GM12891 (cell line): ENCODE measurements around the gene SEBOX.

ENCODE experiments used
- PAX5 ChIP-seq: IDR thresholded peaks from 2 replicates; pipeline ENCODE4 v1.6.1; 2011; ENCODE audit warnings: low read length, moderate library complexity, mild to moderate bottlenecking; ENCODE audit not compliant: insufficient read depth, severe bottlenecking
- POLR2A ChIP-seq: IDR thresholded peaks from 2 replicates; pipeline ENCODE4 v1.6.1; 2011; ENCODE audit warnings: low read depth, low read length, control low read depth
- POLR2AphosphoS5 ChIP-seq: IDR thresholded peaks from 2 replicates; pipeline ENCODE4 v1.6.1; 2011; ENCODE audit warnings: low read depth, low read length, control low read depth
- POU2F2 ChIP-seq: IDR thresholded peaks from 2 replicates; pipeline ENCODE4 v1.6.1; 2011; ENCODE audit warnings: low read depth, mild to moderate bottlenecking, control low read depth, low read length, moderate library complexity
- TAF1 ChIP-seq: IDR thresholded peaks from 2 replicates; pipeline ENCODE4 v1.6.1; 2011; ENCODE audit warnings: low read depth, low read length, control low read depth

- TF ChIP-seq PAX5 (no peak), TAF1 (no peak), POLR2A (no peak), POLR2AphosphoS5 (no peak), POU2F2 (no peak)
These were observed 25.1 kb upstream of the SEBOX start for GRCh38 chr17:28390141-28390540.
